Gastrocnemius medialis (tissue), 4 donors: ENCODE data around the gene ESPN.

ENCODE experiments used
- POLR2A ChIP-seq, 2 donors: fragments of 450-650 bp; IDR thresholded peaks; one replicate each; pipeline ENCODE4 v1.6.1; 2017; ENCODE audit warnings: antibody characterized with exemption in 2 of 2, mild to moderate bottlenecking in 2 of 2, moderate library complexity in 2 of 2
- TF ChIP-seq, protein P1 (sequence below), 5 experiments: fragments of 450-650 bp in 3 of 5; fragments of 200-600 bp in 2 of 5; sonication (generic) in 2 of 5; IDR thresholded peaks in 4 of 5; conservative IDR thresholded peaks in 1 of 5; 1 replicate in 4 of 5; 2 replicates in 1 of 5; pipeline ENCODE4 v1.5.1; 2016 to 2019; ENCODE audit warnings: antibody characterized with exemption in 5 of 5, mild to moderate bottlenecking in 3 of 5, moderate library complexity in 3 of 5

DNA sequence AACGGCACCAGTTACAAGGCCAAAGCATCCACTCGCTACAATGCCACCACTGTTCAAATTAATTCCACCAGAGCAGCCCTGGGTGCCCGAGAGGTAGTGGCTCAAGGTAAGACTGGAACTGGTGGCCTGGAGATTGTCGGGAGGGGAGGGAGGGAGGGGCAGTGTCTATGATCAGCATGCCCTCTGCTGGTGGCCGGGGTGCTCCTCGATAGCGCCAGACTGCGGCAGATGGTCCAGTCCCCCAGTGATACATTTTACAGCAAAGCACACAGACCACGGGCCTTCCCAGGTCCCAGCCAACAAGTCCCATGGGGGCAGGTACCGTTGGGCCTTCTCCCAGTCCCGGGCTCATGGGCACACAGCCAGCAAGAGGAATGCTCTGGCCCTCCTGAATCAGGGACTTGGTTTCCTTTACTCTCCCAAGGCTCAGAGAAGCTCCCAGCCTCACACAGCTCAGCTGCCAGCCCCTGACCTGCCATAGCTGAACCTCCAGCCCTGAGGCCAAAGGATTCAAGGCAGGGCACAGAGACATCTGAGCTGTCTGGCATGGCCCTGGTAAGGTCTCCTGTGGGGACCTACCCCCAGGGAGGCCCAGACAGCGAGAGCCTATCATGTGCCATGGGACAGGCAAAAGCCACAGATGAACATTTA, 46.4 kb upstream of the ESPN start:
- TF ChIP-seq, protein P1, sequence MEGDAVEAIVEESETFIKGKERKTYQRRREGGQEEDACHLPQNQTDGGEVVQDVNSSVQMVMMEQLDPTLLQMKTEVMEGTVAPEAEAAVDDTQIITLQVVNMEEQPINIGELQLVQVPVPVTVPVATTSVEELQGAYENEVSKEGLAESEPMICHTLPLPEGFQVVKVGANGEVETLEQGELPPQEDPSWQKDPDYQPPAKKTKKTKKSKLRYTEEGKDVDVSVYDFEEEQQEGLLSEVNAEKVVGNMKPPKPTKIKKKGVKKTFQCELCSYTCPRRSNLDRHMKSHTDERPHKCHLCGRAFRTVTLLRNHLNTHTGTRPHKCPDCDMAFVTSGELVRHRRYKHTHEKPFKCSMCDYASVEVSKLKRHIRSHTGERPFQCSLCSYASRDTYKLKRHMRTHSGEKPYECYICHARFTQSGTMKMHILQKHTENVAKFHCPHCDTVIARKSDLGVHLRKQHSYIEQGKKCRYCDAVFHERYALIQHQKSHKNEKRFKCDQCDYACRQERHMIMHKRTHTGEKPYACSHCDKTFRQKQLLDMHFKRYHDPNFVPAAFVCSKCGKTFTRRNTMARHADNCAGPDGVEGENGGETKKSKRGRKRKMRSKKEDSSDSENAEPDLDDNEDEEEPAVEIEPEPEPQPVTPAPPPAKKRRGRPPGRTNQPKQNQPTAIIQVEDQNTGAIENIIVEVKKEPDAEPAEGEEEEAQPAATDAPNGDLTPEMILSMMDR (IDR thresholded peaks at IDR 0.05 in 4 of 5, conservative IDR thresholded peaks at IDR 0.05 in 1 of 5): no peak
- no peak for TF ChIP-seq POLR2A (IDR thresholded peaks at IDR 0.05)
